Stimulated activated naive CD8-positive, alpha-beta T cell treated with anti-CD3 and anti-CD28 coated beads, Interleukin-15, Interleukin-2, amounts not matched to agents 100 ng/mL and 50 ng/mL, for 24 hours (primary cell): ENCODE data around the gene KLHL21.

Experiments
- H3K27ac Mint-ChIP-seq: one replicate; pipeline ENCODE4 v1.8.0; 2021; ENCODE audit warnings: mild to moderate bottlenecking, mixed read lengths
- H3K27me3 Mint-ChIP-seq: one replicate; pipeline ENCODE4 v1.8.0; 2021; ENCODE audit warnings: mixed read lengths
- H3K36me3 Mint-ChIP-seq: one replicate; pipeline ENCODE4 v1.8.0; 2021; ENCODE audit warnings: low read depth, mixed read lengths
- H3K4me1 Mint-ChIP-seq: one replicate; pipeline ENCODE4 v1.8.0; 2021; ENCODE audit warnings: low read depth, mixed read lengths
- H3K4me3 Mint-ChIP-seq: one replicate; pipeline ENCODE4 v1.8.0; 2021; ENCODE audit warnings: mild to moderate bottlenecking, mixed read lengths
- H3K9me3 Mint-ChIP-seq: one replicate; pipeline ENCODE4 v1.8.0; 2021; ENCODE audit warnings: mixed read lengths

Gene KLHL21

GRCh38 chr1:6596886-6597776, 5.5 kb downstream of the KLHL21 start:
- no peak overlapping the region for H3K27ac Mint-ChIP-seq
- no peaks in the 10 kb centered on the region for H3K27me3 Mint-ChIP-seq
- no peak overlapping the region for H3K4me3 Mint-ChIP-seq
- peaks cover 58% of the 10 kb centered on the region for H3K36me3 Mint-ChIP-seq
- H3K9me3 Mint-ChIP-seq = no peaks in the 10 kb centered on the region
- peaks cover 50% of the 10 kb centered on the region for H3K4me1 Mint-ChIP-seq

GRCh38 chr1:6596351-6596750, 6.3 kb downstream of the KLHL21 start:
- H3K27ac Mint-ChIP-seq = peak overlapping the region; percentile 36
- no peaks in the 10 kb centered on the region for H3K27me3 Mint-ChIP-seq
- peaks cover 58% of the 10 kb centered on the region for H3K36me3 Mint-ChIP-seq
- H3K4me1 Mint-ChIP-seq = peaks cover 53% of the 10 kb centered on the region
- H3K4me3 Mint-ChIP-seq = no peak overlapping the region
- H3K9me3 Mint-ChIP-seq = no peaks in the 10 kb centered on the region

GRCh38 chr1:6594977-6595740, 7.5 kb downstream of the KLHL21 start:
- no peaks in the 10 kb centered on the region for H3K27me3 Mint-ChIP-seq
- H3K4me1 Mint-ChIP-seq = peaks cover 47% of the 10 kb centered on the region
- peaks cover 60% of the 10 kb centered on the region for H3K36me3 Mint-ChIP-seq
- no peaks in the 10 kb centered on the region for H3K9me3 Mint-ChIP-seq
- H3K27ac Mint-ChIP-seq = peak overlapping the region; percentile 54
- no peak overlapping the region for H3K4me3 Mint-ChIP-seq

GRCh38 chr1:6593810-6594209, 8.9 kb downstream of the KLHL21 start:
- Mint-ChIP-seq H3K36me3 (peaks cover 57% of the 10 kb centered on the region), H3K27ac (no peak overlapping the region)

DNA sequence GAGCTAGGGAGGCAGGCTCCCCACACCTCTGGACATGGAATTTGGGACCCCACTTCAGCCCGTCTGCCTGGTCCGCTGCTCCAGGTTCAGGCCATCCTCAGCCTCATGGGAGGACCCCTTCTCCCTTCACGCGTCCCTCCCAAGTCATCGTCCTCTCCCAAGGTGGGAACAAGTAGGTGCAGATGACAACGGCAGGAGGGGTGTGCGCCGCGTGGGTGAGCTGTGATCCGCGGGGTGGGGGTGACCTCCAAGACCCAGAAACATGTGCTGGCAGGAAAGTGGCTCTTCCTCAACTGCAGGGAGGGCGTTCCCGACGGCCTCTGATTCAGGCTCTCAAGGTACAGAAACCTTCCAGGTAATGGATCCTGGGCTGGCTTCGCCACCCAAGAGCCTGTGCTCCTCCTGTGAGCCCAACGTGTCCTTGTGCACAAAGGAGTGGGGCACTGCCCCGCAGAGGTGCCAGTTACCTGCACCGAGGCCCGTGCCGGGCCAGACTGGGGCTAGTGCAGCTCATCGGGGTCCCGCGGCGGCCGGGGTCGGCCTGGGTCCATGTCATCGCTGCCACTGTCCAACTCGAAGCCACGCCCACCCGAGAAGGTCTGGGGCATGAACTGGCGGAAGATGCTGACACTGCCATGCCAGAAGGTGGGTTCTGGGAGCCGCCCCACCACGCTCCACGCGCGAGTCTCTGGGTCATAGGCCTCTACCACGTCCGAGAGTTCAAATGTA, 9.6 kb downstream of the KLHL21 start:
- H3K27ac Mint-ChIP-seq = no peak overlapping the region
- no peaks in the 10 kb centered on the region for H3K9me3 Mint-ChIP-seq
- peaks cover 27% of the 10 kb centered on the region for H3K4me1 Mint-ChIP-seq
- H3K4me3 Mint-ChIP-seq = no peak overlapping the region
- peaks cover 52% of the 10 kb centered on the region for H3K36me3 Mint-ChIP-seq
- no peaks in the 10 kb centered on the region for H3K27me3 Mint-ChIP-seq

More at GRCh38 chr1:6593810-6594209, 8.9 kb downstream of the KLHL21 start:
- Mint-ChIP-seq H3K4me1 (peaks cover 34% of the 10 kb centered on the region), H3K4me3 (no peak overlapping the region), H3K9me3 (no peaks in the 10 kb centered on the region), H3K27me3 (no peaks in the 10 kb centered on the region)

DNA sequence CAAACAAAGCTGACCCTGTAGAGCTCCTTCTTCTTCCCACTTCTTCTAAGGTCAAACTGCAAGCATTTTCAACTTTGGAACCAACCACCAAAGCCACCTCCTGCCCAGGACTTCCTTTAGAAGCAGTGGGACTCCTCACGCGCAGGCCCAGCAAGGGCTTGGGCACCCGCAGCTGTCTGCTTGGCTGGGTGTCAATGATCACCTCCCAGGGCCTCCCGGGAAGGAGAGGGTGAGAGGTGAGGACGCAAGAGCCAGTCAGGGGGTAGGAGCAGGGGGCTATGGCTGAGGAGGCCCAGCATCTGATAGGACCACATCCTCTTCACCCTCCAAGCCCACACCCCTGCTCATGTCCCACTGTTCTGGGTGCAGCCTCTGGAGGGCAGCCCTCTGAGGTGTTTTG, 10.2 kb downstream of the KLHL21 start:
- Mint-ChIP-seq H3K9me3 (no peaks in the 10 kb centered on the region), H3K27me3 (no peaks in the 10 kb centered on the region), H3K4me3 (no peak overlapping the region), H3K4me1 (peaks cover 26% of the 10 kb centered on the region), H3K27ac (no peak overlapping the region), H3K36me3 (peaks cover 47% of the 10 kb centered on the region)

DNA sequence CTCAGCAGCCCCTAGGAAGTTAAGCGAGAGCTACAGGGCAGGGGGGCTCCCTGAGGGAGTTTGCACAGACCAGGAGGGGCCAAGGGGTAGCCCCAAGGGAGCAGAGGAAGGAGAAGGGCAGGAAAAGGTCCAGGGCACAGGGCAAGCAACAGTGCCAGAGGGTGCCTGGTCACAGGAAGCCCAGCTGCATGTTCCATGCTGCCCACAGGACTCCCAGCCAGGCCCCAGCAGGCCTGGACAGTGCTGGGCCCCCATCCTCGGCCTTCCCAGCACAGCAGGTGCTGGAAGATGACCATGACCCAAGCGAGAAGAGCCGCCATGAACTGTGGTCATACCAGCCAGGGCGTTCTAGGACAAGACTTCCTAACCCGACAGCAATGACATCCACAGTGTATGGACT, 11.0 kb downstream of the KLHL21 start:
- Mint-ChIP-seq H3K4me3 (no peak overlapping the region), H3K27ac (no peak overlapping the region), H3K36me3 (peaks cover 41% of the 10 kb centered on the region)

DNA sequence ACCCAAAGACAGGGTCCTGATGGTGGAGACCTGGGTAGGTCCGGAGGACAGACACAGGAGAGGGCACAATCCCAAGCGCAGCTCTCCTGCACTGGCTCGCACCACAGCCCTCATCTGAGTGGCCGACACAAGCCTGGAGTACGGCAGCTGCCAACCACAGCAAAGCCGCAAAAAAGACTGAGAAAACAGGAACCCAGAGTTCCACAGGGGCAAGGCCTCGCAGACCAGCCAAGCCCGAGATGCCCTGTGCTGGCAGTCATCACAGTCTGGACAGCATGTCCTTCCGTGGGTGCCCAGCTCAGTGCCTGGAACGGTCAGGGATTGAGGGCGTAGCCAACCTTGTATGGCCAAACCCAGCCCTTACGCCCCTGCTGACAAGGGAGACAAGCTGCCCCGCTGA, 11.4 kb downstream of the KLHL21 start:
- Mint-ChIP-seq H3K27me3 (no peaks in the 10 kb centered on the region), H3K4me1 (peaks cover 15% of the 10 kb centered on the region), H3K9me3 (no peaks in the 10 kb centered on the region), H3K27ac (no peak overlapping the region), H3K4me3 (no peak overlapping the region), H3K36me3 (peaks cover 37% of the 10 kb centered on the region)

More for the DNA sequence above, 11.0 kb downstream of the KLHL21 start:
- Mint-ChIP-seq H3K27me3 (no peaks in the 10 kb centered on the region), H3K4me1 (peaks cover 19% of the 10 kb centered on the region), H3K9me3 (no peaks in the 10 kb centered on the region)

- no peaks in the 10 kb centered on the region for H3K27me3 Mint-ChIP-seq
- peaks cover 11% of the 10 kb centered on the region for H3K4me1 Mint-ChIP-seq
- H3K36me3 Mint-ChIP-seq = peaks cover 25% of the 10 kb centered on the region
- no peak overlapping the region for H3K27ac Mint-ChIP-seq
- no peak overlapping the region for H3K4me3 Mint-ChIP-seq
- no peaks in the 10 kb centered on the region for H3K9me3 Mint-ChIP-seq
Observed at GRCh38 chr1:6590046-6590445, 12.6 kb downstream of the KLHL21 start.

DNA sequence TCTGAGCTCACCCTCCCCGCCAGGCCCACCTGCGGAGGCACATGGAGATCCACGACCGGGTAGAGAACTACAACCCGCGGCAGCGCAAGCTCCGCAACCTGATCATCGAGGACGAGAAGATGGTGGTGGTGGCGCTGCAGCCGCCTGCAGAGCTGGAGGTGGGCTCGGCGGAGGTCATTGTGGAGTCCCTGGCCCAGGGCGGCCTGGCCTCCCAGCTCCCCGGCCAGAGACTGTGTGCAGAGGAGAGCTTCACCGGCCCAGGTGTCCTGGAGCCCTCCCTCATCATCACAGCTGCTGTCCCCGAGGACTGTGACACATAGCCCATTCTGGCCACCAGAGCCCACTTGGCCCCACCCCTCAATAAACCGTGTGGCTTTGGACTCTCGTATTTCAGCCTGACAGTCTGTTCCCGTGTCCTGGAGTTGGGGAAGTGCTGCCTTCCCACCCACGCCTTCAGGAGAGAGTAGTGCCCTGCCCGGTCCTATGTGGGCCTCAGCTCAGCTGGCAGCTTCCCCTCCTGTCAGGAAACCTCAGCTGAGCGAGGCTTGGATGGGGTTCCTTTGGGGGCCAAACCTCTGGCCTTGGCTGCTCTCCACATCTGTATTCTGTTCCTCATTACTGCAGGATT, 13.7 kb downstream of the KLHL21 start:
- Mint-ChIP-seq H3K4me3 (no peak overlapping the region), H3K27ac (peak overlapping the region; percentile 36), H3K4me1 (peaks cover 15% of the 10 kb centered on the region), H3K36me3 (peaks cover 20% of the 10 kb centered on the region), H3K27me3 (no peaks in the 10 kb centered on the region), H3K9me3 (no peaks in the 10 kb centered on the region)

DNA sequence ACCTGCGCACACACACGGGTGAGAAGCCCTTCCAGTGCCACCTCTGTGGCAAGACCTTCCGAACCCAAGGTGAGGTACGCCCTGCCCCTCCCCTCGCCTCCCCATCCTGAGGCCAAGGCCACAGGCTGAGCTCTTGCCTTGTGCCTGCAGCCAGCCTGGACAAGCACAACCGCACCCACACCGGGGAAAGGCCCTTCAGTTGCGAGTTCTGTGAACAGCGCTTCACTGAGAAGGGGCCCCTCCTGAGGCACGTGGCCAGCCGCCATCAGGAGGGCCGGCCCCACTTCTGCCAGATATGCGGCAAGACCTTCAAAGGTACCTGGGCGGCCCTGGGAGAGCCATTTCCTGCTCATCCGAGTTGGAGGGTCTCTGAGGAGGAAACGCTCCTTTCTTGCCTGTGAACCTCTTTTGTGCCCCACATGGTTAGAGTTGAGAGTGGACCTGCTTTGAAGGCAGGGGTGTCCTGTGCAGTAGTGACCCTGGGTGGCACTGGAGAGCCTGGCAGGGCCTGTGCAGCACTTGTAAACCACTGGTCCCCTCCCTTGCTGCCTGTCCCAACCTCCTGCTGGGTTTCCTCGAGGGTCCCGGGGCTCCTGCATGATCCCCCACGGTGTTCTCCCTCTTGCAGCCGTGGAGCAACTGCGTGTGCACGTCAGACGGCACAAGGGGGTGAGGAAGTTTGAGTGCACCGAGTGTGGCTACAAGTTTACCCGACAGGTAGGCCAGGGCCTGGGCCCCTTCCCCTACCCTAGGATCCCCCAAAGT, 14.4 kb downstream of the KLHL21 start:
- Mint-ChIP-seq H3K4me3 (no peak overlapping the region), H3K27ac (no peak overlapping the region), H3K9me3 (no peaks in the 10 kb centered on the region), H3K36me3 (peaks cover 17% of the 10 kb centered on the region), H3K27me3 (no peaks in the 10 kb centered on the region), H3K4me1 (peaks cover 11% of the 10 kb centered on the region)

DNA sequence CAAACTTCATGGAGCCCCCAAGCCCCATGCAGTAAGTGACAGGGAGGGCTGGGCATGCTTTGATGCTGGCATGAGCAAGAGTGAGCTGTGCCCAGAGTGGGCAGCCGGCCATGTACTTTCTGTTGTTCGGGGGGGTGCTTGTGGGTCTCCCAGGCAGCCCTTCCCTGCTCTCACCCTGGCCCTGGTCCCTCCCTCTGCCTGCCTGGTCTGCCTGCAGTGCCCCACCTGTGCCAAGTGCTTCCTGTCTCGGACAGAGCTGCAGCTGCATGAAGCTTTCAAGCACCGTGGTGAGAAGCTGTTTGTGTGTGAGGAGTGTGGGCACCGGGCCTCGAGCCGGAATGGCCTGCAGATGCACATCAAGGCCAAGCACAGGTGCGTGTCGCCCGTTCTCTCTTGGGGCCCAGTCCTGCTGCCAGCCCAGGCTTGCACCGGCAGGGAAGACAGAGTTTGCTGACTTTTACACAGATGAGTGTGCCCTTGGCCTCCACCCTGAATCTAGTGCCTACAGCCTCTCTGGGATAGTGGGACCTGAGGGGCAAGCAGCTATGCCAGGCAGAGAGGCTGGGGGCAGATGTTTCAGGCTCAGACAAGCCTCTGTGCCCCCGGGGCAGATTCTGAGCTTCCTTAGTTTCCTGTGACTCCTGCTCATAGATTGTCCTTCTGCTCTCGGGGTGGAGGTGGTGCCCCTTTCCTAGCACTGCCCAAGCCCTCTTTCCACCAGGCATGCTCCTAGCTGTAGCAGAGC, 15.2 kb downstream of the KLHL21 start:
- H3K27me3 Mint-ChIP-seq = no peaks in the 10 kb centered on the region
- H3K9me3 Mint-ChIP-seq = no peaks in the 10 kb centered on the region
- H3K4me3 Mint-ChIP-seq = no peak overlapping the region
- H3K27ac Mint-ChIP-seq = no peak overlapping the region
- H3K4me1 Mint-ChIP-seq = peaks cover 13% of the 10 kb centered on the region
- peaks cover 18% of the 10 kb centered on the region for H3K36me3 Mint-ChIP-seq

DNA sequence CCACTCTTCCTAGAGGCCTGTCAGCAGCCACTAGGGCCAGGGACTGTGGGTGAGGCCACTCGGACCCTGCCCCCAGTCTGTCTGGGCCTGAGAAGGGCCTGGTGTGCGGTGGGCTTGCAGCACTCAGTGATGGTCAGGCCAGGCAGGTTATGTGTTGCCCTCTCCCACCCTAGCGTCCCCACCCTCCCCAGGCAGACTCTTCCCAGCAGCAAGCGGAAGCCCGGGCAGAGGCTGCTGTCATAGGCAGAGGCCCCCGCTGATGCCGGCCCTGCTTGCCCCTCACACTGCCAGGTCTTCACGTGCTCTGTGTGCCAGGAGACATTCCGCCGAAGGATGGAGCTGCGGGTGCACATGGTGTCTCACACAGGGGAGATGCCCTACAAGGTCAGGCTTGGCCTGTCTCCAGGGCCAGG, 16.3 kb downstream of the KLHL21 start:
- H3K4me3 Mint-ChIP-seq = no peak overlapping the region
- H3K27ac Mint-ChIP-seq = no peak overlapping the region
- H3K36me3 Mint-ChIP-seq = peaks cover 22% of the 10 kb centered on the region
- H3K27me3 Mint-ChIP-seq = no peaks in the 10 kb centered on the region
- no peaks in the 10 kb centered on the region for H3K9me3 Mint-ChIP-seq
- peaks cover 21% of the 10 kb centered on the region for H3K4me1 Mint-ChIP-seq
